Mesothelial cell of epicardium (in vitro differentiated cells): ENCODE measurements around the gene F11R. TPM values are rescaled to one million over a fixed set of nuclear protein-coding genes. Genes with fewer than 3 reads are reported as not detected.
"Not testable (repeated sequence)": the region's sequence is repeated elsewhere in the genome, so short reads cannot be mapped to it uniquely, and the experiment has no call there.

Source experiments
- DNase-seq, 2 experiments: peaks; one replicate each; pipeline ENCODE4 v3.0.0; 2021; ENCODE audit warnings: low spot score in 2 of 2; ENCODE audit not compliant: unreplicated experiment in 2 of 2
- H3K27ac Mint-ChIP-seq: 2 replicates; pipeline ENCODE4 v1.8.0; 2021; ENCODE audit warnings: mixed read lengths
- H3K27me3 Mint-ChIP-seq: 2 replicates; pipeline ENCODE4 v1.8.0; 2021; ENCODE audit warnings: low read depth, mixed read lengths
- H3K36me3 Mint-ChIP-seq: 2 replicates; pipeline ENCODE4 v1.8.0; 2021; ENCODE audit warnings: mixed read lengths
- H3K4me1 Mint-ChIP-seq: 2 replicates; pipeline ENCODE4 v1.8.0; 2021; ENCODE audit warnings: mixed read lengths
- H3K4me3 Mint-ChIP-seq: 2 replicates; pipeline ENCODE4 v1.8.0; 2021; ENCODE audit warnings: mild to moderate bottlenecking, moderate library complexity, mixed read lengths
- H3K9me3 Mint-ChIP-seq: 2 replicates; pipeline ENCODE4 v1.8.0; 2021; ENCODE audit warnings: mixed read lengths
- total RNA-seq: library from RNA; stranded (reverse); gene quantifications from 3 replicates; pipeline ENCODE4 v1.2.1, GENCODE V29; 2021
- TF ChIP-seq, protein P1 (sequence below): fragments of 200-600 bp; sonication (generic); IDR thresholded peaks from one replicate; pipeline ENCODE4 v1.5.0; 2021; ENCODE audit warnings: antibody characterized with exemption; ENCODE audit not compliant: unreplicated experiment

The F11R gene
- total RNA-seq, 1 donor from 2014 or later, result 114 TPM

DNA sequence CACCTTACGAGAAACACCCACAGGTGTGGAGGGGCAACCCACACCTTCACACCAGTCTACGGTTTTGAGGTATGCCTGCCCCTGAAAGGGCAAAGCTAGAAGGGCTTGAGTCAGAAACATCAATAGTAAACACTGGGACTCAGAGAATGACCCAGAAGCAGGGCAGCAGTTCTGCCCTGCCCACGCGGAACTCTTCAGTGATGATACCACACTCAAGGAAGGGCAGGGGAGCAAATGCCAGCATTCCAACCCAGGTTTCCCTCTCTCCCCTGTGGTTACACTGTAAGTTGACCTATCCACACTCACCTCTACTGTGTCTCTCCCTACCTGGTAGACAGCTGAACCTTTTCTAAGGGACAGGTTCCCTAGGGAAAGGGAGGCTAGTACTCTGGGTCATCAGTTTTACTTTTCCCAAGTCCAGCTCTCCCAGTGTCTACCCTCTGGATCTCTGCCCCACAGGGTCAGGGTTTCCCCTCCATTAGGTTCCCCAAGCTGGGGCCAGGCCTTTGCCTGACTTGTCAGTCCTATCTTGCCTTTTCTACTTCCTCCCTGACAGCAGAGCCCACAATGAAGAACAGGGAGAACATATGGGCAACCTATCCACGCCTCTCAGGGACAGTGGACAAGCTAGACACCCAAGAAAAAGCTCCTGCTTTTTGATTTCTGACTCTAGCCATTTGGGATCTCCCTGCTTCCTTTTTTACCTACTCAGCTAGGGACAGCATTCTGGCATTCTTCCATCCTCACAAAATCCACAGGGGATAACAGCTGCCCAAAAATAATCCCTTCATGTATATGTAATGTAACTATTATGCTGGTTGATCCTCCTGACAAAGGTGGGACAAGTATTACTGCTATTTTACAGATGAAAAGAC, 3.0 kb downstream of the F11R start:
- H3K4me3 Mint-ChIP-seq, result peak overlapping the region; percentile 86
- peak overlapping the region; percentile 100 for H3K27ac Mint-ChIP-seq
- TF ChIP-seq, protein P1, sequence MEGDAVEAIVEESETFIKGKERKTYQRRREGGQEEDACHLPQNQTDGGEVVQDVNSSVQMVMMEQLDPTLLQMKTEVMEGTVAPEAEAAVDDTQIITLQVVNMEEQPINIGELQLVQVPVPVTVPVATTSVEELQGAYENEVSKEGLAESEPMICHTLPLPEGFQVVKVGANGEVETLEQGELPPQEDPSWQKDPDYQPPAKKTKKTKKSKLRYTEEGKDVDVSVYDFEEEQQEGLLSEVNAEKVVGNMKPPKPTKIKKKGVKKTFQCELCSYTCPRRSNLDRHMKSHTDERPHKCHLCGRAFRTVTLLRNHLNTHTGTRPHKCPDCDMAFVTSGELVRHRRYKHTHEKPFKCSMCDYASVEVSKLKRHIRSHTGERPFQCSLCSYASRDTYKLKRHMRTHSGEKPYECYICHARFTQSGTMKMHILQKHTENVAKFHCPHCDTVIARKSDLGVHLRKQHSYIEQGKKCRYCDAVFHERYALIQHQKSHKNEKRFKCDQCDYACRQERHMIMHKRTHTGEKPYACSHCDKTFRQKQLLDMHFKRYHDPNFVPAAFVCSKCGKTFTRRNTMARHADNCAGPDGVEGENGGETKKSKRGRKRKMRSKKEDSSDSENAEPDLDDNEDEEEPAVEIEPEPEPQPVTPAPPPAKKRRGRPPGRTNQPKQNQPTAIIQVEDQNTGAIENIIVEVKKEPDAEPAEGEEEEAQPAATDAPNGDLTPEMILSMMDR, result no peak
- H3K36me3 Mint-ChIP-seq, result no peaks in the 10 kb centered on the region
- peaks cover 58% of the 10 kb centered on the region for H3K4me1 Mint-ChIP-seq
- peaks cover 8% of the 10 kb centered on the region for H3K27me3 Mint-ChIP-seq
- no peaks in the 10 kb centered on the region for H3K9me3 Mint-ChIP-seq
- DNase-seq, result no peak

DNA sequence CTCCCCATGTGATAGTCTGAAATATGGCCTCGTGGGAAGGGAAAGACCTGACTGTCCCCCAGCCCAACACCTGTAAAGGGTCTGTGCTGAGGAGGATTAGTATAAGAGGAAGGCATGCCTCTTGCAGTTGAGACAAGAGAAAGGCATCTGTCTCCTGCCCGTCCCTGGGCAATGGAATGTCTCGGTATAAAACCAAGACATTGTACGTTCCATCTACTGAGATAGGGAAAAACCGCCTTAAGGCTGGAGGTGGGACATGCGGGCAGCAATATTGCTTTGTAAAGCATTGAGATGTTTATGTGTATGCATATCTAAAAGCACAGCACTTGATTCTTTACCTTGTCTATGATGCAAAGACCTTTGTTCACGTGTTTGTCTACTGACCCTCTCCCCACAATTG, 3.8 kb downstream of the F11R start:
- H3K9me3 Mint-ChIP-seq, H3K36me3 Mint-ChIP-seq, H3K27me3 Mint-ChIP-seq, DNase-seq, H3K4me3 Mint-ChIP-seq: not testable (repeated sequence)
- H3K4me1 Mint-ChIP-seq, result peaks cover 61% of the 10 kb centered on the region
- H3K27ac Mint-ChIP-seq, result peak overlapping the region; percentile 100

DNA sequence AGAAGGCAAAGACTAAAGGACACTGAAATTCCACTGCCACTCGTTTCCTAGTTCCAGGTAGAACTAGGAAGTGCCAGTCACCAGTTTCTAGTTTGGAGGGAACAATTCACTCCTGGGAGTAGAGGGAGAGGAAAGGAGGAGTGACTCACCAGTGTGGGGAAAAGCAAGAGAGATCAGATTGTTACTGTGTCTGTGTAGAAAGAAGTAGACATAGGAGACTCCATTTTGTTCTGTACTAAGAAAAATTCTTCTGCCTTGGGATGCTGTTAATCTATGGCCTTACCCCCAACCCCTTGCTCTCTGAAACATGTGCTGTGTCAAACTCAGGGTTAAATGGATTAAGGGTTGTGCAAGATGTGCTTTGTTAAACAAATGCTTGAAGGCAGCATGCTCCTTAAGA, 4.3 kb downstream of the F11R start:
- not testable (repeated sequence) for H3K9me3 Mint-ChIP-seq, H3K36me3 Mint-ChIP-seq, H3K27me3 Mint-ChIP-seq, H3K4me3 Mint-ChIP-seq, DNase-seq
- Mint-ChIP-seq H3K4me1 (peaks cover 64% of the 10 kb centered on the region), H3K27ac (peak overlapping the region; percentile 100)

DNA sequence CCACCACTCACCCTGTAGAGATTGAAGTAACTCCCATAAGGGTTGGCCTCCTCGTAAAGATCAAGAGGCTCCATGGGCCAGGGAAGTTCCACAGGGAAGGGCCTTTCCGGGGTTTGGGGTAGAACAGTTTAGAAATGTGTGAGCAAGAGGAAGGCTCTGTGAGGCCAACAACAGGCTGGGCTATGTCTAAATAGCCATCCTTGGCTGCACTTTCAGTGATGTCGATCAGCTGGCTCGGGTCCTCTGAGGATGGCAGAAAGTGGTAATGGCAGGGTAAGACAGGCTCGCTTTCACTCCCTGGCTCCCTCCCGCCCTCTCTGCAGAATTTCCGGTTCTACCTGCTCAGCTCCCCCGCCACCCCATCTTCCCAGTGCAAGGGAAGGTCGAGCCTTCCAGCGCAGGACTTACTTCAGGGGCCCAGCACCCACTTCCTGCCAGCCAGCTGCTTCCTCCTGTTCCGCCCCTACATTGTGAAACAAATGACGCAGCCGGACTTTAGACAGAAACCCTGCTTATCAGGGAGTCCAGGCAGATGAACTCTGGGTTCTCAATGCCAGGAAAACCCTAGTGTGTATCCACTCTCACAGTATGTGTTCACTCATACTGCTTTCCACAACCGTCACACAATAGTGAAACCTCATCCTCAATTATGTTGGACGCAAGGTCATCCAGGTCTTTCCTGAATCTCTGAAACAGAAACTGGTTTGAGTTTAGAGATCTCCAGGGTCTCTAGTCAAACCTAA, 7.3 kb downstream of the F11R start:
- DNase-seq, result peak in 1 of 2 experiments; percentile 62
- peak overlapping the region; percentile 97 for H3K27ac Mint-ChIP-seq

DNA sequence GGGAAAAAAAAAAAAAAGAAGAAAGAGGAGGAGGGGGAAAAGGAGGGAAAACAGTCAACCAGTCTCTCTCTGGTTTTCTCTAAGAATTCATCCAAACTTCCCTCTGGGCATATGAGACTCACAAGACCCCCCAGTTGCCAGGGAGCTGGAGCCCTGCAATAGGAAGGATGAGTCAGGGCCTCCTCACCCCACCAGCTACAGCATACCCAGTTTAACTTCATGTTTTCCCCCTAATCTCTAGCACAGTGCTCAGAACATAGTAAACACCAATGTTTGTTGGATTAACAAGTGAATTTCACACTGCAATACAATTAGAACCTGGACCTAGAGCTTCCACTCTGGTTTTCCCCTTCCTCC, 7.8 kb downstream of the F11R start:
- no peak for DNase-seq
- Mint-ChIP-seq H3K27ac (peak overlapping the region; percentile 97), H3K4me3 (peak overlapping the region; percentile 51), H3K9me3 (no peaks in the 10 kb centered on the region), H3K4me1 (peaks cover 52% of the 10 kb centered on the region), H3K27me3 (no peaks in the 10 kb centered on the region), H3K36me3 (peaks cover 2% of the 10 kb centered on the region)
- TF ChIP-seq, protein P1, result no peak

More for the DNA sequence above, 7.3 kb downstream of the F11R start:
- H3K27me3 Mint-ChIP-seq, result no peaks in the 10 kb centered on the region
- H3K36me3 Mint-ChIP-seq, result peaks cover 2% of the 10 kb centered on the region
- TF ChIP-seq, protein P1, result no peak
- H3K4me1 Mint-ChIP-seq, result peaks cover 57% of the 10 kb centered on the region
- H3K4me3 Mint-ChIP-seq, result peak overlapping the region; percentile 51
- no peaks in the 10 kb centered on the region for H3K9me3 Mint-ChIP-seq

DNA sequence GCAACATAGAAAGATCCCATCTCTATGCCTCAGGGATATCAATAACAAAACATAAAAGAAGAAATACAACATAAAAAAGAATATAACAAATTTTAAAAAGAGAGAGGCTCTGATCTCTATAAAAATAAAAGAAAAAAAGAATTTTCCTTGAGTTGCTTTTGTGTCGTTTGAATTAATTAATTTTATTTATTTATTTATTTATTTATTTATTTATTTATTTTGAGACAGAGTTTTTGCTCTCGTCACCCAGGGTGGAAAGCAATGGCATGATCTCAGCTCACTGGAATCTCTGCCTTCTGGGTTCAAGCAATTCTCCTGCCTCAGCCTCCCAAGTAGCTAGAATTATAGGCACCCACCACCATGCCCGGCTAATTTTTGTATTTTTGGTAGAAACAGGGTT, 8.5 kb downstream of the F11R start:
- no peak overlapping the region for H3K4me3 Mint-ChIP-seq
- no peak for DNase-seq
- H3K27ac Mint-ChIP-seq, result peak overlapping the region; percentile 97
- H3K36me3 Mint-ChIP-seq, result peaks cover 2% of the 10 kb centered on the region
- TF ChIP-seq, protein P1, result no peak
- H3K27me3 Mint-ChIP-seq, result no peaks in the 10 kb centered on the region
- no peaks in the 10 kb centered on the region for H3K9me3 Mint-ChIP-seq
- peaks cover 46% of the 10 kb centered on the region for H3K4me1 Mint-ChIP-seq
